Panc1 (cell line): ENCODE measurements around the gene SHOC2.

ENCODE experiments used
- POLR2AphosphoS5 ChIP-seq: IDR thresholded peaks from 2 replicates; pipeline ENCODE4 v1.6.1; 2012; ENCODE audit warnings: mild to moderate bottlenecking, low read depth, low read length, moderate library complexity
- REST ChIP-seq, 2 experiments: IDR thresholded peaks; 2 replicates each; pipeline ENCODE4 v1.6.1; 2011 to 2012; ENCODE audit warnings: low read depth in 2 of 2, control low read depth in 1 of 2, low read length in 1 of 2, mild to moderate bottlenecking in 1 of 2, moderate library complexity in 1 of 2; ENCODE audit not compliant: insufficient read depth in 1 of 2
- TCF7L2 ChIP-seq: IDR thresholded peaks from 2 replicates; pipeline ENCODE4 v1.6.1; 2011; ENCODE audit warnings: mild to moderate bottlenecking, low read depth, low read length, inconsistent platforms
- TF ChIP-seq, protein P1 (sequence below): fragments of 450-650 bp; IDR thresholded peaks from 2 replicates; pipeline ENCODE4 v1.5.1; 2017; ENCODE audit warnings: mild to moderate bottlenecking

- TF ChIP-seq, protein P1, sequence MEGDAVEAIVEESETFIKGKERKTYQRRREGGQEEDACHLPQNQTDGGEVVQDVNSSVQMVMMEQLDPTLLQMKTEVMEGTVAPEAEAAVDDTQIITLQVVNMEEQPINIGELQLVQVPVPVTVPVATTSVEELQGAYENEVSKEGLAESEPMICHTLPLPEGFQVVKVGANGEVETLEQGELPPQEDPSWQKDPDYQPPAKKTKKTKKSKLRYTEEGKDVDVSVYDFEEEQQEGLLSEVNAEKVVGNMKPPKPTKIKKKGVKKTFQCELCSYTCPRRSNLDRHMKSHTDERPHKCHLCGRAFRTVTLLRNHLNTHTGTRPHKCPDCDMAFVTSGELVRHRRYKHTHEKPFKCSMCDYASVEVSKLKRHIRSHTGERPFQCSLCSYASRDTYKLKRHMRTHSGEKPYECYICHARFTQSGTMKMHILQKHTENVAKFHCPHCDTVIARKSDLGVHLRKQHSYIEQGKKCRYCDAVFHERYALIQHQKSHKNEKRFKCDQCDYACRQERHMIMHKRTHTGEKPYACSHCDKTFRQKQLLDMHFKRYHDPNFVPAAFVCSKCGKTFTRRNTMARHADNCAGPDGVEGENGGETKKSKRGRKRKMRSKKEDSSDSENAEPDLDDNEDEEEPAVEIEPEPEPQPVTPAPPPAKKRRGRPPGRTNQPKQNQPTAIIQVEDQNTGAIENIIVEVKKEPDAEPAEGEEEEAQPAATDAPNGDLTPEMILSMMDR = no peak
- TF ChIP-seq REST (IDR thresholded peaks at IDR 0.05; ENCODE audit: insufficient read depth in 1 of 2, low read depth in 2 of 2, low read length in 1 of 2) (no peak), POLR2AphosphoS5 (no peak), TCF7L2 (no peak)
These were observed 88.1 kb downstream of the SHOC2 start for GRCh38 chr10:111007486-111007885.
